K562 (cell line): ENCODE data around the gene OR52E6. TPM values are rescaled to one million over a fixed set of nuclear protein-coding genes. Genes with fewer than 3 reads are reported as not detected.
A peak's percentile ranks its signal among the peaks of the same experiment; 100 is the strongest.

Source experiments
- ATAC-seq: fragments of 200-7000 bp; cut with Tn5 transposase; 3 replicates; pipeline ENCODE4 v1.9.1; 2020; ENCODE audit warnings: moderate library complexity
- Bru-seq: library from RNA; stranded (reverse); fragments of 400-500 nt; gene quantifications from one replicate; lab custom pipeline; 2021; lab: Mats Ljungman, UMichigan
- BruChase-seq, 2 experiments: library from RNA; stranded (reverse); fragments of 400-500 nt; gene quantifications; one replicate each; lab custom pipeline; 2021; lab: Mats Ljungman, UMichigan
- BruUV-seq: library from RNA; stranded (reverse); fragments of 400-500 nt; replicated peaks from 2 replicates; lab custom pipeline; 2021; lab: Mats Ljungman, UMichigan
- CTCF ChIA-PET: fragments of 300-600 bp; formaldehyde crosslinking; extraction: SDS; loops from one replicate; lab custom pipeline; 2021; ENCODE audit warnings: low intra/inter-chr PET ratio; lab: Yijun Ruan, JAX
- POLR2A ChIA-PET: fragments of 300-600, 350-650 bp; sonication (Branson Sonifier 250); formaldehyde crosslinking; extraction: SDS; loops from one replicate; lab custom pipeline; 2021; ENCODE audit warnings: antibody characterized with exemption, inconsistent platforms; lab: Yijun Ruan, JAX
- DNase-seq, 4 experiments: peaks; one replicate each; pipeline versions ENCODE4 v3.0.0 to v3.0.0-alpha.2; 2011 to 2018; ENCODE audit warnings: low spot score in 3 of 4, mixed read lengths in 3 of 4; ENCODE audit errors: extremely low read depth in 1 of 4
- FAIRE-seq: peaks from 2 replicates; lab custom pipeline; 2011; peaks lifted over from hg19 to GRCh38; lab: Jason Lieb, UNC
- H2AFZ ChIP-seq: 2 replicates; pipeline ENCODE4 v1.6.0; 2011; ENCODE audit warnings: low read depth, low read length, control low read depth, inconsistent platforms
- H3K27ac ChIP-seq: fragments of 200-600 bp; 3 replicates; pipeline ENCODE4 v1.8.0; 2011; ENCODE audit warnings: low read depth, mild to moderate bottlenecking, control low read depth, inconsistent platforms, low read length, moderate library complexity, mixed read lengths; ENCODE audit errors: extremely low read depth
- H3K27me3 ChIP-seq, 2 experiments: fragments of 300-600 bp in 1 of 2; 2 replicates in 1 of 2; 3 replicates in 1 of 2; pipeline versions ENCODE4 v1.6.0 to v1.8.0; 2011; ENCODE audit warnings: inconsistent platforms in 2 of 2, low read length in 2 of 2, mild to moderate bottlenecking in 1 of 2, mixed read lengths in 1 of 2, moderate library complexity in 1 of 2; ENCODE audit not compliant: control insufficient read depth in 2 of 2, insufficient read depth in 2 of 2
- H3K36me3 ChIP-seq: fragments of 300-600 bp; 3 replicates; pipeline ENCODE4 v1.8.0; 2011; ENCODE audit warnings: mild to moderate bottlenecking, low read length, inconsistent platforms; ENCODE audit not compliant: control insufficient read depth, insufficient read depth
- H3K4me1 ChIP-seq, 2 experiments: fragments of 200-600 bp in 1 of 2; replicated peaks in 1 of 2; 2 replicates in 1 of 2; 3 replicates in 1 of 2; pipeline versions ENCODE4 v1.5.1 to v1.8.0; 2011; ENCODE audit warnings: inconsistent platforms in 2 of 2, low read length in 2 of 2, mild to moderate bottlenecking in 1 of 2, mixed read lengths in 1 of 2, moderate library complexity in 1 of 2; ENCODE audit not compliant: control insufficient read depth in 2 of 2, insufficient read depth in 2 of 2
- H3K4me2 ChIP-seq: 2 replicates; pipeline ENCODE4 v1.6.1; 2011; ENCODE audit warnings: low read length, control low read depth, inconsistent platforms, mixed read lengths; ENCODE audit not compliant: insufficient read depth
- H3K4me3 ChIP-seq: fragments of 200-600 bp; sonication (generic), shearing (Covaris generic); 2 replicates; pipeline ENCODE4 v1.5.1; 2016; ENCODE audit warnings: control low read depth, inconsistent platforms
- H3K79me2 ChIP-seq: fragments of 200-600 bp; 3 replicates; pipeline ENCODE4 v1.8.0; 2011; ENCODE audit warnings: low read length, inconsistent platforms; ENCODE audit not compliant: control insufficient read depth, insufficient read depth
- H3K9ac ChIP-seq, 2 experiments: 2 replicates each; pipeline versions ENCODE4 v1.6.0 to v1.6.1; 2011; ENCODE audit warnings: low read depth in 2 of 2, low read length in 2 of 2, control low read depth in 1 of 2, inconsistent platforms in 1 of 2, mild to moderate bottlenecking in 1 of 2, mixed read lengths in 1 of 2; ENCODE audit not compliant: insufficient read depth in 1 of 2
- H3K9me1 ChIP-seq: one replicate; pipeline ENCODE4 v1.6.0; 2011; ENCODE audit warnings: inconsistent platforms, mild to moderate bottlenecking, low read length, moderate library complexity; ENCODE audit not compliant: control insufficient read depth, insufficient read depth
- H3K9me3 ChIP-seq: replicated peaks from 2 replicates; pipeline ENCODE4 v1.5.1; 2011; ENCODE audit warnings: low read depth, low read length, inconsistent platforms; ENCODE audit not compliant: control insufficient read depth, insufficient read depth
- H4K20me1 ChIP-seq: replicated peaks from 2 replicates; pipeline ENCODE4 v1.6.1; 2011; ENCODE audit warnings: low read length, inconsistent platforms, mixed read lengths; ENCODE audit not compliant: control insufficient read depth, insufficient read depth
- KLF6 ChIP-seq: fragments of 250-450 bp; sonication (Bioruptor Pico); IDR thresholded peaks from 2 replicates; pipeline ENCODE4 v1.4.0; 2020; ENCODE audit warnings: mild to moderate bottlenecking, moderate library complexity, borderline replicate concordance
- PATZ1 ChIP-seq: fragments of 250-450 bp; sonication (Bioruptor Pico); IDR thresholded peaks from 2 replicates; pipeline ENCODE4 v1.5.0; 2020; ENCODE audit warnings: mild to moderate bottlenecking, borderline replicate concordance
- ZKSCAN1 ChIP-seq: fragments of 150-350 bp; IDR thresholded peaks from 2 replicates; pipeline ENCODE4 v1.6.1; 2016; ENCODE audit warnings: low read depth, low read length
- ZNF609 ChIP-seq: sonication (generic); formaldehyde crosslinking; IDR thresholded peaks from 2 replicates; pipeline ENCODE4 v1.8.1; 2023; ENCODE audit warnings: missing genetic modification reagents, mild to moderate bottlenecking, borderline replicate concordance
- WGBS: fragments of 100-300 bp; shearing (Covaris generic); methylation state at CpG from one replicate; pipeline ENCODE4 v1.1.6; 2016; ENCODE audit warnings: low coverage, mixed read lengths; ENCODE audit not compliant: insufficient coverage; ENCODE audit errors: missing lambda C conversion rate; 5-methylcytosine and 5-hydroxymethylcytosine counted together
- in situ Hi-C: fragments of 300-500 bp; cut with MboI; formaldehyde crosslinking; loops from 4 replicates; pipeline ENCODE4 v1.15.0; 2018; ENCODE audit warnings: inconsistent platforms, mixed read lengths
- intact Hi-C: fragments of 100-400 bp; cut with micrococcal nuclease; formaldehyde crosslinking; loops from 2 replicates; pipeline ENCODE4 v1.14.2; 2022
- long read RNA-seq, 3 experiments: library from polyadenylated mRNA in 2 of 3; library from RNA in 1 of 3; unstranded in 2 of 3; stranded (forward) in 1 of 3; transcript quantifications; one replicate each; pipeline ENCODE4 v2.0.0, GENCODE V29; 2019 to 2022
- polyA minus RNA-seq, 3 experiments: library from RNA; depleted of rRNA, polyadenylated mRNA; stranded (reverse); fragments of >200 nt; gene quantifications; 2 replicates each; pipeline ENCODE4 v1.2.3, GENCODE V29; 2011
- polyA plus RNA-seq, 8 experiments: library from polyadenylated mRNA; depleted of rRNA in 4 of 8; stranded (reverse) in 5 of 8; unstranded in 3 of 8; fragments of >200 nt; fragmentation: Nextera tagmentation in 2 of 8; fragmentation: Illumina TruSeq in 1 of 8; extraction: Ambion mirVana in 2 of 8; extraction: Trizol in 1 of 8; gene quantifications; 2 replicates each; pipeline versions ENCODE4 v1.2.1 to v1.2.3, GENCODE V29; 2011 to 2014; ENCODE audit warnings: inconsistent platforms in 1 of 8, missing spikeins in 1 of 8
- total RNA-seq, 7 experiments: library from RNA; depleted of rRNA in 6 of 7; stranded (reverse); fragments of >200 nt in 6 of 7; fragmentation: Illumina TruSeq in 2 of 7; extraction: Trizol in 2 of 7; gene quantifications; 2 replicates each; pipeline versions ENCODE4 v1.2.1 to v1.2.3, GENCODE V29; 2011 to 2021; ENCODE audit warnings: low replicate concordance in 1 of 7

OR52E6 gene
- total RNA-seq (2011; cell fraction: chromatin; rRNA removed; ENCODE audit: low replicate concordance), result not detected in 2 replicates
- not detected in 2 replicates for total RNA-seq (2011; cell fraction: nucleolus; rRNA removed)
- not detected in 2 replicates for total RNA-seq (2011; cell fraction: nucleoplasm; rRNA removed)
- total RNA-seq (2014; rRNA removed) (not detected in 2 replicates), total RNA-seq (2014; rRNA removed; fragmentation: Illumina TruSeq; extraction: Trizol) (not detected in 2 replicates), total RNA-seq (2015; rRNA removed; fragmentation: Illumina TruSeq; extraction: Trizol) (not detected in 2 replicates), total RNA-seq (2021) (not detected in 2 replicates), polyA plus RNA-seq (2011; rRNA removed) (not detected in 2 replicates), polyA plus RNA-seq (2014; fragmentation: Illumina TruSeq; extraction: Trizol) (not detected in 2 replicates), polyA plus RNA-seq (2014; fragmentation: Nextera tagmentation; extraction: Ambion mirVana) (not detected), polyA plus RNA-seq (2014; rRNA removed) (not detected in 2 replicates), polyA minus RNA-seq (2011; rRNA and poly(A)+ RNA removed) (not detected in 2 replicates), Bru-seq, nascent RNA (percentile 19 among the genes with signal in this experiment), BruChase-seq, experiment 1, labeled RNA remaining after a 2-hour chase (not detected), BruChase-seq, experiment 2, labeled RNA remaining after a 6-hour chase (not detected)
- not detected in 2 replicates for polyA plus RNA-seq (2011; cell fraction: cytosol; rRNA removed)
- not detected in 2 replicates for polyA plus RNA-seq (2011; cell fraction: nucleus; rRNA removed)
- not detected in 2 replicates for polyA plus RNA-seq (2012)
- not detected in 2 replicates for polyA minus RNA-seq (2011; cell fraction: cytosol; rRNA and poly(A)+ RNA removed)
- not detected in 2 replicates for polyA minus RNA-seq (2011; cell fraction: nucleus; rRNA and poly(A)+ RNA removed)
- long read RNA-seq, experiment 1, result 0 reads
- long read RNA-seq, experiment 2, result 0 reads
- long read RNA-seq, experiment 3, result 0 reads

- Histone ChIP-seq H2AFZ (no peak within 1 kb of the TSS), H3K27me3 (no peaks in the 10 kb centered on the region), H3K9me1 (no peaks in the 10 kb centered on the region), H3K9me3 (no peaks in the 10 kb centered on the region), H3K4me1 (no peaks in the 10 kb centered on the region), H3K79me2 (no peaks in the 10 kb centered on the region), H3K4me2 (no peak within 1 kb of the TSS), H3K27ac (no peak within 1 kb of the TSS), H3K4me3 (no peak within 1 kb of the TSS), H3K36me3 (no peaks in the 10 kb centered on the region), H4K20me1 (no peaks in the 10 kb centered on the region), H3K9ac (no peak within 1 kb of the TSS)
- in situ Hi-C loops, result no loop called here
- ATAC-seq, result no peak
- WGBS, result 0% methylated on average over 1 of the region's 1 CpG
- DNase-seq, result no peak
- BruUV-seq, result no TSS peak
- intact Hi-C loops, result no loop called here
- no peak for FAIRE-seq
- CTCF ChIA-PET, result no interaction called here
- TF ChIP-seq ZNF609 (CRISPR knock-in tag) (no peak), KLF6 (CRISPR knock-in tag) (no peak), PATZ1 (CRISPR knock-in tag) (no peak), ZKSCAN1 (no peak)
- POLR2A ChIA-PET, result no interaction called here
Measured at GRCh38 chr11:5841797-5842196, at the start of gene OR52E6. Gene OR52E6, minus strand, starts transcription at chr11:5841897. Its CDS starts 0 bp downstream, at chr11:5841897.
